Right lobe of liver (tissue), 6 donors: ENCODE results near the gene DMRT1. TPM values are rescaled to one million over a fixed set of nuclear protein-coding genes. Genes with fewer than 3 reads are reported as not detected.
"Not testable (repeated sequence)": the region's sequence is repeated elsewhere in the genome, so short reads cannot be mapped to it uniquely, and the experiment has no call there.

ENCODE experiments used
- ATAC-seq, 4 donors: fragments of 200-7000 bp; cut with Tn5 transposase; one replicate each; pipeline ENCODE4 v1.9.1; 2020; ENCODE audit warnings: mild to moderate bottlenecking in 4 of 4, moderate library complexity in 4 of 4
- DNase-seq, 3 donors: peaks; one replicate each; pipeline ENCODE4 v3.0.0-alpha.2; 2020
- H3K27ac ChIP-seq, 3 donors: fragments of 200-600 bp; one replicate each; pipeline ENCODE4 v1.8.0; 2022
- H3K27me3 ChIP-seq, 2 donors: fragments of 200-600 bp; one replicate each; pipeline ENCODE4 v1.8.0; 2022
- H3K36me3 ChIP-seq, 4 donors: fragments of 200-600 bp; sonication (generic) in 1 of 4; one replicate each; pipeline versions ENCODE4 v1.5.1 to v1.8.0; 2017 to 2022; ENCODE audit warnings: control low read depth in 1 of 4
- H3K4me1 ChIP-seq, 4 donors: fragments of 200-600 bp; sonication (generic) in 1 of 4; one replicate each; pipeline versions ENCODE4 v1.5.1 to v1.8.0; 2017 to 2022; ENCODE audit warnings: control low read depth in 1 of 4
- H3K4me3 ChIP-seq, 3 donors: fragments of 200-600 bp; one replicate each; pipeline ENCODE4 v1.8.0; 2022
- H3K9me3 ChIP-seq, 4 donors: fragments of 200-600 bp; sonication (generic) in 1 of 4; one replicate each; pipeline versions ENCODE4 v1.5.1 to v1.8.0; 2017 to 2022; ENCODE audit warnings: control low read depth in 1 of 4
- CTCF ChIP-seq, 4 donors: fragments of 200-600 bp in 3 of 4; fragments of 450-650 bp in 1 of 4; IDR thresholded peaks; one replicate each; pipeline versions ENCODE4 v1.5.1 to v1.8.0; 2016 to 2022; ENCODE audit warnings: antibody characterized with exemption in 4 of 4, mild to moderate bottlenecking in 2 of 4
- POLR2A ChIP-seq: fragments of 450-650 bp; IDR thresholded peaks from one replicate; pipeline ENCODE4 v1.6.1; 2017; ENCODE audit warnings: antibody characterized with exemption, mild to moderate bottlenecking
- WGBS: methylation state at CpG from one replicate; pipeline ENCODE4 v1.1.6; 2018; ENCODE audit warnings: low coverage, low lambda C conversion rate; ENCODE audit not compliant: insufficient coverage; ENCODE audit errors: missing lambda C conversion rate; 5-methylcytosine and 5-hydroxymethylcytosine counted together
- intact Hi-C, 2 donors: fragments of 100-400 bp; cut with DNase I; formaldehyde crosslinking; loops; one replicate each; pipeline versions ENCODE4 v1.11.2 to v1.14.1; 2022
- total RNA-seq, 6 experiments: library from RNA; depleted of rRNA in 2 of 6; stranded (reverse); fragments of >200 nt in 2 of 6; fragmentation: NEBNext Ultra II Directional in 3 of 6; extraction: Animal tissue kit (Norgen Biotek cat#: 25700) in 3 of 6; gene quantifications; one replicate each; pipeline versions ENCODE4 v1.1.0 to v1.2.4, GENCODE V29; 2016 to 2023
- donor health status: DM: no; HTN: yes; CAD: no.
- donor health status: DM: no; HTN: no; CAD: no.
- donor health status: DM: no; HTN: no; CAD: no.
- donor health status: DM: no; HTN: yes; CAD: no.
- donor health status: DM: no; HTN: yes; CAD: no.

DMRT1 gene
- total RNA-seq, 6 experiments from 2014 or later = not detected

- Histone ChIP-seq H3K4me3 (no peak overlapping the region), H3K27me3 (no peaks in the 10 kb centered on the region), H3K36me3 (no peaks in the 10 kb centered on the region), H3K9me3 (no peaks in the 10 kb centered on the region), H3K27ac (no peak overlapping the region), H3K4me1 (no peaks in the 10 kb centered on the region)
- ATAC-seq = no peak
- 4% methylated on average over 10 of the region's 10 CpGs for WGBS
- DNase-seq = no peak
- intact Hi-C loops = no loop called here
- TF ChIP-seq CTCF (IDR thresholded peaks at IDR 0.05) (no peak), POLR2A (no peak)
Measured at GRCh38 chr9:908536-909205, 67.2 kb downstream of the DMRT1 start.

- Histone ChIP-seq H3K4me3 (no peak overlapping the region), H3K27ac (no peak overlapping the region), H3K4me1 (no peaks in the 10 kb centered on the region), H3K36me3 (no peaks in the 10 kb centered on the region), H3K27me3 (no peaks in the 10 kb centered on the region), H3K9me3 (no peaks in the 10 kb centered on the region)
- intact Hi-C loops = no loop called here
- peak in 1 of 4 donors; percentile 21 for ATAC-seq
- WGBS = 62% methylated on average over 3 of the region's 4 CpGs
- TF ChIP-seq CTCF (IDR thresholded peaks at IDR 0.05) = no peak
- DNase-seq = no peak
Measured at GRCh38 chr9:911005-911404, 69.5 kb downstream of the DMRT1 start.

- intact Hi-C loops = no loop called here
- H3K27ac ChIP-seq = no peak overlapping the region
- H3K9me3 ChIP-seq = no peaks in the 10 kb centered on the region
- H3K27me3 ChIP-seq = no peaks in the 10 kb centered on the region
- ATAC-seq (no peak), DNase-seq (no peak)
- H3K36me3 ChIP-seq = no peaks in the 10 kb centered on the region
- H3K4me3 ChIP-seq = no peak overlapping the region
- 67% methylated on average over 1 of the region's 1 CpG for WGBS
- no peak for TF ChIP-seq POLR2A
- TF ChIP-seq CTCF (IDR thresholded peaks at IDR 0.05) = no peak
- no peaks in the 10 kb centered on the region for H3K4me1 ChIP-seq
Measured at GRCh38 chr9:912776-913175, 71.3 kb downstream of the DMRT1 start.

- H3K36me3 ChIP-seq, H3K9me3 ChIP-seq, intact Hi-C loops, H3K27me3 ChIP-seq, H3K4me3 ChIP-seq, DNase-seq, ATAC-seq, H3K27ac ChIP-seq, H3K4me1 ChIP-seq: not testable (repeated sequence)
- 75% methylated on average over 10 of the region's 10 CpGs for WGBS
Measured at GRCh38 chr9:913526-913925, 72.0 kb downstream of the DMRT1 start.

- TF ChIP-seq CTCF (IDR thresholded peaks at IDR 0.05) (no peak), POLR2A (no peak)
- no peak for ATAC-seq
- H3K9me3 ChIP-seq = no peaks in the 10 kb centered on the region
Measured at GRCh38 chr9:917730-918129, 76.2 kb downstream of the DMRT1 start.

More at GRCh38 chr9:917730-918129, 76.2 kb downstream of the DMRT1 start:
- Histone ChIP-seq H3K4me3 (no peak overlapping the region), H3K36me3 (no peaks in the 10 kb centered on the region), H3K27me3 (no peaks in the 10 kb centered on the region), H3K4me1 (no peaks in the 10 kb centered on the region), H3K27ac (no peak overlapping the region)
- no peak for DNase-seq
- intact Hi-C loops = no loop called here
- 77% methylated on average over 3 of the region's 3 CpGs for WGBS
